PC-9 (cell line): ENCODE measurements around the gene RREB1.

ENCODE experiments used
- CTCF ChIP-seq: fragments of 200-600 bp; sonication (generic); conservative IDR thresholded peaks from 2 replicates; pipeline ENCODE4 v1.6.1; 2017; ENCODE audit warnings: mixed run types, antibody characterized with exemption, mild to moderate bottlenecking, moderate library complexity
- EZH2 ChIP-seq: fragments of 200-600 bp; sonication (generic); IDR thresholded peaks from 2 replicates; pipeline ENCODE4 v1.8.0; 2017; ENCODE audit warnings: antibody characterized with exemption, low read depth

- TF ChIP-seq CTCF (no peak), EZH2 (no peak)
Observed at GRCh38 chr6:7142918-7143475, 35.2 kb downstream of the RREB1 start.
